HepG2 (cell line): Measurements from ENCODE around the gene TMEM258. TPM values are rescaled to one million over a fixed set of nuclear protein-coding genes. Genes with fewer than 3 reads are reported as not detected.

Experiments used
- ATAC-seq: fragments of 200-7000 bp; cut with Tn5 transposase; 3 replicates; pipeline ENCODE4 v1.9.1; 2020; ENCODE audit warnings: mild to moderate bottlenecking, moderate library complexity
- BruUV-seq: library from RNA; stranded (reverse); fragments of 400-500 nt; replicated peaks from 2 replicates; lab custom pipeline; 2021; lab: Mats Ljungman, UMichigan
- CTCF ChIA-PET: fragments of 300-600 bp; formaldehyde crosslinking; extraction: SDS; loops from one replicate; lab custom pipeline; 2021; ENCODE audit warnings: low total read pairs, inconsistent platforms, low intra/inter-chr PET ratio; lab: Yijun Ruan, JAX
- POLR2A ChIA-PET: fragments of 350-600 bp; sonication (Branson Sonifier 250); formaldehyde crosslinking; loops from one replicate; lab custom pipeline; 2020; ENCODE audit warnings: antibody characterized with exemption, inconsistent platforms; lab: Yijun Ruan, JAX
- DNase-seq: peaks from one replicate; pipeline ENCODE4 v3.0.0-alpha.2; 2015; ENCODE audit warnings: low spot score
- FAIRE-seq: peaks from 3 replicates; lab custom pipeline; 2011; peaks lifted over from hg19 to GRCh38; lab: Jason Lieb, UNC
- H2AFZ ChIP-seq: one replicate; pipeline ENCODE4 v1.6.1; 2011; ENCODE audit warnings: low read length, inconsistent platforms
- H3K27ac ChIP-seq: fragments of 300-600 bp; 3 replicates; pipeline ENCODE4 v1.8.0; 2011; ENCODE audit warnings: mixed run types, mild to moderate bottlenecking, mixed read lengths, low read length, inconsistent platforms; ENCODE audit not compliant: insufficient read depth; ENCODE audit errors: extremely low read length
- H3K27me3 ChIP-seq, 2 experiments: fragments of 200-600 bp in 1 of 2; 2 replicates in 1 of 2; 3 replicates in 1 of 2; pipeline versions ENCODE4 v1.6.0 to v1.8.0; 2011; ENCODE audit warnings: low read length in 2 of 2, mild to moderate bottlenecking in 2 of 2, moderate library complexity in 2 of 2, inconsistent platforms in 1 of 2; ENCODE audit not compliant: insufficient read depth in 2 of 2, control insufficient read depth in 1 of 2
- H3K36me3 ChIP-seq, 2 experiments: fragments of 200-600 bp in 1 of 2; replicated peaks in 1 of 2; 2 replicates in 1 of 2; 3 replicates in 1 of 2; pipeline versions ENCODE4 v1.5.1 to v1.8.0; 2011; ENCODE audit warnings: low read length in 2 of 2, inconsistent platforms in 1 of 2; ENCODE audit not compliant: insufficient read depth in 2 of 2, control insufficient read depth in 1 of 2
- H3K4me1 ChIP-seq: 2 replicates; pipeline ENCODE4 v1.5.1; 2012; ENCODE audit warnings: low read length, inconsistent platforms; ENCODE audit not compliant: insufficient read depth
- H3K4me2 ChIP-seq: 2 replicates; pipeline ENCODE4 v1.6.0; 2011; ENCODE audit warnings: low read depth, low read length, inconsistent platforms
- H3K4me3 ChIP-seq, 3 experiments: fragments of 200-600 bp in 1 of 3; sonication (generic), shearing (Covaris generic) in 1 of 3; replicated peaks in 1 of 3; 2 replicates each; pipeline ENCODE4 v1.5.1; 2011 to 2016; ENCODE audit warnings: low read length in 3 of 3, inconsistent platforms in 2 of 3, low read depth in 2 of 3, mild to moderate bottlenecking in 2 of 3, control low read depth in 1 of 3, mixed read lengths in 1 of 3; ENCODE audit not compliant: insufficient read depth in 1 of 3
- H3K79me2 ChIP-seq: one replicate; pipeline ENCODE4 v1.6.1; 2011; ENCODE audit warnings: low read length, inconsistent platforms; ENCODE audit not compliant: insufficient read depth
- H3K9ac ChIP-seq: 2 replicates; pipeline ENCODE4 v1.6.0; 2011; ENCODE audit warnings: mild to moderate bottlenecking, low read depth, low read length, inconsistent platforms; ENCODE audit not compliant: insufficient read depth
- H3K9me3 ChIP-seq: 2 replicates; pipeline ENCODE4 v1.5.1; 2012; ENCODE audit warnings: mild to moderate bottlenecking, low read length
- H4K20me1 ChIP-seq: 2 replicates; pipeline ENCODE4 v1.6.0; 2011; ENCODE audit warnings: inconsistent platforms, mild to moderate bottlenecking, low read length, moderate library complexity; ENCODE audit not compliant: insufficient read depth
- CAMTA2 ChIP-seq: sonication (generic); formaldehyde crosslinking; IDR thresholded peaks from 2 replicates; pipeline ENCODE4 v1.4.0; 2020; ENCODE audit warnings: mild to moderate bottlenecking, missing genetic modification reagents, borderline replicate concordance
- CHCHD3 ChIP-seq: sonication (generic); formaldehyde crosslinking; IDR thresholded peaks from 2 replicates; pipeline ENCODE4 v1.8.0; 2022; ENCODE audit warnings: mild to moderate bottlenecking, missing genetic modification reagents, moderate library complexity
- EP300 ChIP-seq, 3 experiments: sonication (generic) in 1 of 3; formaldehyde crosslinking in 1 of 3; IDR thresholded peaks; 2 replicates each; pipeline versions ENCODE4 v1.5.1 to v1.6.1; 2011 to 2020; ENCODE audit warnings: low read depth in 2 of 3, low read length in 2 of 3, borderline replicate concordance in 1 of 3, improper control_type of control experiment in 1 of 3, mild to moderate bottlenecking in 1 of 3, missing genetic modification reagents in 1 of 3, moderate library complexity in 1 of 3
- HDAC1 ChIP-seq: sonication (generic); formaldehyde crosslinking; IDR thresholded peaks from 2 replicates; pipeline ENCODE4 v1.5.1; 2020; ENCODE audit warnings: mild to moderate bottlenecking, missing genetic modification reagents
- IRX3 ChIP-seq: sonication (generic); formaldehyde crosslinking; IDR thresholded peaks from 2 replicates; pipeline ENCODE4 v1.8.1; 2023; ENCODE audit warnings: mild to moderate bottlenecking, low read depth, missing genetic modification reagents, borderline replicate concordance
- MAZ ChIP-seq, 2 experiments: sonication (generic) in 1 of 2; formaldehyde crosslinking in 1 of 2; IDR thresholded peaks; 2 replicates each; pipeline versions ENCODE4 v1.5.0 to v1.6.1; 2012 to 2020; ENCODE audit warnings: low read depth in 2 of 2, mild to moderate bottlenecking in 2 of 2, borderline replicate concordance in 1 of 2, improper control_type of control experiment in 1 of 2, low read length in 1 of 2, missing genetic modification reagents in 1 of 2, moderate library complexity in 1 of 2
- MYC ChIP-seq: sonication (generic); formaldehyde crosslinking; IDR thresholded peaks from 2 replicates; pipeline ENCODE4 v1.9.0; 2021; ENCODE audit warnings: missing genetic modification reagents, borderline replicate concordance
- PCBP1 ChIP-seq: fragments of 200-400 bp; formaldehyde crosslinking; IDR thresholded peaks from 2 replicates; pipeline ENCODE4 v1.6.1; 2017; ENCODE audit warnings: mild to moderate bottlenecking, low read depth, low read length, borderline replicate concordance
- REPIN1 ChIP-seq: sonication (generic); formaldehyde crosslinking; IDR thresholded peaks from 2 replicates; pipeline ENCODE4 v1.8.0; 2022; ENCODE audit warnings: missing genetic modification reagents, low read depth, mild to moderate bottlenecking, borderline replicate concordance
- SMAD1 ChIP-seq: sonication (generic); formaldehyde crosslinking; IDR thresholded peaks from 2 replicates; pipeline ENCODE4 v1.4.0; 2020; ENCODE audit warnings: missing genetic modification reagents, low read depth, mild to moderate bottlenecking, borderline replicate concordance
- SRY ChIP-seq: sonication (generic); formaldehyde crosslinking; IDR thresholded peaks from 2 replicates; pipeline ENCODE4 v1.8.0; 2022; ENCODE audit warnings: mild to moderate bottlenecking, missing genetic modification reagents
- ZBTB7B ChIP-seq: sonication (generic); formaldehyde crosslinking; IDR thresholded peaks from 2 replicates; pipeline ENCODE4 v1.4.0; 2020; ENCODE audit warnings: missing genetic modification reagents
- ZC3H13 ChIP-seq: sonication (generic); formaldehyde crosslinking; IDR thresholded peaks from 2 replicates; pipeline ENCODE4 v1.8.1; 2023; ENCODE audit warnings: mild to moderate bottlenecking, missing genetic modification reagents, moderate library complexity
- ZNF234 ChIP-seq: sonication (generic); formaldehyde crosslinking; conservative IDR thresholded peaks from 2 replicates; pipeline ENCODE4 v1.5.1; 2020; ENCODE audit warnings: mild to moderate bottlenecking, missing genetic modification reagents
- ZNF251 ChIP-seq: sonication (generic); formaldehyde crosslinking; IDR thresholded peaks from 2 replicates; pipeline ENCODE4 v1.9.0; 2021; ENCODE audit warnings: mild to moderate bottlenecking, missing genetic modification reagents
- ZNF598 ChIP-seq: sonication (generic); formaldehyde crosslinking; IDR thresholded peaks from 2 replicates; pipeline ENCODE4 v1.5.1; 2020; ENCODE audit warnings: mild to moderate bottlenecking, missing genetic modification reagents, borderline replicate concordance
- ZNF772 ChIP-seq: sonication (generic); formaldehyde crosslinking; IDR thresholded peaks from 2 replicates; pipeline ENCODE4 v1.5.0; 2020; ENCODE audit warnings: mild to moderate bottlenecking, missing genetic modification reagents
- ZNF782 ChIP-seq: sonication (generic); formaldehyde crosslinking; IDR thresholded peaks from 2 replicates; pipeline ENCODE4 v1.4.0; 2020; ENCODE audit warnings: missing genetic modification reagents, mild to moderate bottlenecking, borderline replicate concordance
- ZNF800 ChIP-seq: sonication (generic); formaldehyde crosslinking; IDR thresholded peaks from 2 replicates; pipeline ENCODE4 v1.4.0; 2020; ENCODE audit warnings: missing genetic modification reagents
- ZSCAN31 ChIP-seq: sonication (generic); formaldehyde crosslinking; IDR thresholded peaks from 2 replicates; pipeline ENCODE4 v1.5.0; 2020; ENCODE audit warnings: low read depth, mild to moderate bottlenecking, missing genetic modification reagents
- WGBS: methylation state at CpG from one replicate; pipeline ENCODE4 v1.1.6; 2017; ENCODE audit warnings: low lambda C conversion rate; 5-methylcytosine and 5-hydroxymethylcytosine counted together
- in situ Hi-C: cut with HindIII; loops from 2 replicates; pipeline ENCODE4 v1.10.0; 2017; ENCODE audit warnings: low pct_unique_long_range_greater_than_20kb; ENCODE audit not compliant: extremely low pct_ligation_motif_present
- intact Hi-C: fragments of 100-400 bp; cut with micrococcal nuclease; formaldehyde crosslinking; loops from one replicate; pipeline ENCODE4 v1.10.0; 2022; ENCODE audit not compliant: unreplicated experiment
- polyA plus RNA-seq, 8 experiments: library from polyadenylated mRNA; depleted of rRNA in 3 of 8; stranded (reverse) in 7 of 8; unstranded in 1 of 8; fragments of >200 nt; fragmentation: Illumina TruSeq in 4 of 8; extraction: Trizol in 4 of 8; gene quantifications; 2 replicates each; pipeline versions ENCODE4 v1.2.1 to v1.2.3, GENCODE V29; 2011 to 2016; ENCODE audit warnings: low read depth in 4 of 8, missing spikeins in 1 of 8, mixed read lengths in 1 of 8; ENCODE audit not compliant: insufficient read depth in 1 of 8
- total RNA-seq, 5 experiments: library from RNA; depleted of rRNA; stranded (reverse); fragments of >200 nt; fragmentation: Illumina TruSeq; extraction: Trizol; gene quantifications; 2 replicates each; pipeline ENCODE4 v1.2.3, GENCODE V29; 2016; ENCODE audit warnings: low read depth in 1 of 5

Gene TMEM258
- total and polyA plus RNA-seq, 2 of the 13 experiments (the other 11 are each of a cell fraction or from before 2014, with no cell fraction given): 175 to 424 TPM

- no peak for TF ChIP-seq ZNF782
Observed at GRCh38 chr11:61828629-61829407, 36.4 kb upstream of the TMEM258 start (continued).

GRCh38 chr11:61828379-61828628 is 35.9 kb upstream of the TMEM258 start:
- 0% methylated on average over 2 of the region's 16 CpGs for WGBS
- ChIA-PET CTCF (interaction anchor here (1.8 kb wide), 1 partner anchor 31 kb away, joined by 7 read pairs; no protein-coding TSS in a partner anchor), POLR2A (interaction anchor here (1.2 to 2.8 kb wide), 3 partner anchors 12 to 72 kb away, joined by 4 to 49 read pairs (median 6); partner anchors contain the start of genes FADS1, FEN1 and TMEM258)
- H3K4me1 ChIP-seq: peaks cover 41% of the 10 kb centered on the region
- FAIRE-seq (no peak), ATAC-seq (peak; percentile 12; the same call in 2 of the 3 replicates), DNase-seq (no peak)
- no peak overlapping the region for H2AFZ ChIP-seq
- intact Hi-C loops (no loop called here), in situ Hi-C loops (no loop called here)
- no peaks in the 10 kb centered on the region for H3K36me3 ChIP-seq
- H3K9me3 ChIP-seq: no peaks in the 10 kb centered on the region
- H3K9ac ChIP-seq: peak overlapping the region; percentile 78
- H3K27ac ChIP-seq: peak overlapping the region; percentile 74
- H4K20me1 ChIP-seq: no peaks in the 10 kb centered on the region
- no peaks in the 10 kb centered on the region for H3K27me3 ChIP-seq
- no TSS peak for BruUV-seq
- H3K4me2 ChIP-seq: peak overlapping the region; percentile 86
- peak overlapping the region; percentile 62 to 91 (median 82) for H3K4me3 ChIP-seq
- H3K79me2 ChIP-seq: peaks cover 33% of the 10 kb centered on the region
- TF ChIP-seq ZNF772 (CRISPR knock-in tag) (0 out of 2 replicates have a peak, but pooled peaks have one; percentile 6), ZNF251 (no peak), CAMTA2 (0 out of 2 replicates have a peak, but pooled peaks have one; percentile 75), PCBP1 (0 out of 2 replicates have a peak, but pooled peaks have one; percentile 14), ZC3H13 (CRISPR knock-in tag) (no peak), CHCHD3 (CRISPR knock-in tag) (no peak), ZNF800 (CRISPR knock-in tag) (no peak), ZBTB7B (CRISPR knock-in tag) (0 out of 2 replicates have a peak, but pooled peaks have one; percentile 11), HDAC1 (0 out of 2 replicates have a peak, but pooled peaks have one; percentile 29), EP300 (IDR thresholded peaks at IDR 0.05; ENCODE audit: low read depth in 2 of 2, low read length in 2 of 2) (no peak), EP300 (CRISPR knock-in tag; IDR thresholded peaks at IDR 0.05; ENCODE audit: borderline replicate concordance) (no peak), MAZ (IDR thresholded peaks at IDR 0.05; ENCODE audit: borderline replicate concordance, low read depth, low read length) (no peak), MAZ (CRISPR knock-in tag; IDR thresholded peaks at IDR 0.05; ENCODE audit: low read depth) (peak; percentile 71), MYC (no peak), ZNF598 (CRISPR knock-in tag) (0 out of 2 replicates have a peak, but pooled peaks have one; percentile 7), IRX3 (CRISPR knock-in tag) (0 out of 2 replicates have a peak, but pooled peaks have one; percentile 29), ZSCAN31 (CRISPR knock-in tag) (peak; percentile 24; the same call in 1 of the 2 replicates), ZNF234 (CRISPR knock-in tag) (0 out of 2 replicates have a peak, but pooled peaks have one; percentile 68), REPIN1 (CRISPR knock-in tag) (0 out of 2 replicates have a peak, but pooled peaks have one; percentile 7), SMAD1 (CRISPR knock-in tag) (no peak), SRY (CRISPR knock-in tag) (no peak)
